Muscle of back (tissue), 11 donors: ENCODE data around the gene CCT5. TPM values are rescaled to one million over a fixed set of nuclear protein-coding genes. Genes with fewer than 3 reads are reported as not detected.
"Not testable (repeated sequence)": the region's sequence is repeated elsewhere in the genome, so short reads cannot be mapped to it uniquely, and the experiment has no call there.

Source experiments
- DNase-seq, 3 donors: peaks; one replicate each; pipeline versions ENCODE4 v3.0.0 to v3.0.0-alpha.2; 2013
- polyA plus RNA-seq, 10 donors: library from polyadenylated mRNA; unstranded; fragments of 120-200 nt; gene quantifications; one replicate each; pipeline ENCODE4 v1.2.1, GENCODE V29; 2013; ENCODE audit not compliant: insufficient read length in 10 of 10

CCT5 gene
- polyA plus RNA-seq, 10 donors, result 160 to 212 (median 172) TPM

- DNase-seq, result no peak
These were observed 14.7 kb upstream of the CCT5 start for GRCh38 chr5:10235350-10235749.

- DNase-seq, result no peak
These were observed 6.3 kb upstream of the CCT5 start for GRCh38 chr5:10243660-10244240.

- no peak for DNase-seq
These were observed 5.6 kb upstream of the CCT5 start for GRCh38 chr5:10244342-10244944.

GRCh38 chr5:10246761-10247160 lies 3.3 kb upstream of the CCT5 start:
- no peak for DNase-seq

- DNase-seq, result not testable (repeated sequence)
These were observed 2.9 kb upstream of the CCT5 start for GRCh38 chr5:10247217-10247616.

GRCh38 chr5:10248378-10249260 lies 1.5 kb upstream of the CCT5 start:
- peak in 2 of 3 donors; percentile 16 to 36 for DNase-seq

GRCh38 chr5:10250806-10251276 lies 761 bp downstream of the CCT5 start:
- DNase-seq, result peak in 1 of 3 donors; percentile 15

- DNase-seq, result no peak
These were observed 1.3 kb downstream of the CCT5 start for GRCh38 chr5:10251405-10251804.

- no peak for DNase-seq
These were observed 3.3 kb downstream of the CCT5 start for GRCh38 chr5:10253390-10253789.

GRCh38 chr5:10254686-10255085 lies 4.6 kb downstream of the CCT5 start:
- DNase-seq, result no peak

- DNase-seq, result no peak
These were observed 7.8 kb downstream of the CCT5 start for GRCh38 chr5:10257870-10258269.

- no peak for DNase-seq
These were observed 9.8 kb downstream of the CCT5 start for GRCh38 chr5:10259899-10260298.

GRCh38 chr5:10261065-10261464 lies 11.0 kb downstream of the CCT5 start:
- no peak for DNase-seq

- no peak for DNase-seq
These were observed 12.2 kb downstream of the CCT5 start for GRCh38 chr5:10262121-10262774.

- no peak for DNase-seq
These were observed 12.9 kb downstream of the CCT5 start for GRCh38 chr5:10262995-10263394.

- DNase-seq, result no peak
These were observed 14.5 kb downstream of the CCT5 start for GRCh38 chr5:10264604-10265003.

- no peak for DNase-seq
These were observed 15.4 kb downstream of the CCT5 start for GRCh38 chr5:10265245-10266109.

- no peak for DNase-seq
These were observed 16.1 kb downstream of the CCT5 start for GRCh38 chr5:10266137-10266536.

- DNase-seq, result no peak
These were observed 16.8 kb downstream of the CCT5 start for GRCh38 chr5:10266839-10267238.

- DNase-seq, result no peak
These were observed 18.0 kb downstream of the CCT5 start for GRCh38 chr5:10268100-10268499.
